Stimulated activated CD4-positive, alpha-beta T cell treated with anti-CD3 and anti-CD28 coated beads, Interleukin-15, amount 100 ng/mL, for 24 hours (primary cell): ENCODE results near the gene CPN1.
A peak's percentile ranks its signal among the peaks of the same experiment; 100 is the strongest.

Source experiments
- DNase-seq: peaks from one replicate; pipeline ENCODE4 v3.0.0-alpha.2; 2020

Gene CPN1

DNA sequence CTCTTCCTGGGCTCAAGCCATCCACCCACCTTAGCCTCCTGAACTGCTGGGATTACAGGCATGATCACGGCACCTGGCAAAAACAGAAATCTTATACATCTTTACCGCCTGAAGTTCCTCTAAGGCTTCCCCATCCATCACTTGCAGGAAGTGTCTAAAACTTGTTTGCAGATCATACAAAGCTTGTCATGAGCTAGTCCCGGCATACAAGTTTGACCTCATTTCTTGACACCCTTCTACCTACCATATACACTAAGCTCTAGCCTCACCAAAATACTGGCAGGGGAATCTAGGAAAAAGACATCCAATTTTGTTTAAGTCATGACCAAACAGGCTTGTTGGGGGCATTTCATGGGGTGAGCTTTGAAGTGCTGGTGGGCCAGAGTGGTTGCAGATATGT is 86.4 kb downstream of the CPN1 start:
- no peak for DNase-seq

DNA sequence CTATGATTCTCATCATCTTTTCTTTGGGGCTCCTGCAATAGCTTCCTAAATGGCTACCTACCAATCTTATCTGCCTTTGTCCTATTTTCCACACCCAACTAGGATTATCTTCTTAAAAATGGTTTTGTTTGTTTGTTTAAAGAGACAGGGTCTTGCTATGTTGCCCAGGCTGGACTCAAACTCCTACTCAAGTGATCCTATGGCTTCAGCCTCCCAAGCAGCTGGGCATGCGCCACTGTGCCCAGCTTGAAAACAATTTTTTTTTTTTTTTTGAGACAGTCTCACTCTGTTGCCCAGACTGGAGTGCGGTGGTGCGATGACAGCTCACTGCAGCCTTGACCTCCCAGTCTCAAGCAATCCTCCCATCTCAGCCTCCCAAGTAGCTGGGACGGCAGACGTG is 86.9 kb downstream of the CPN1 start:
- no peak for DNase-seq

DNA sequence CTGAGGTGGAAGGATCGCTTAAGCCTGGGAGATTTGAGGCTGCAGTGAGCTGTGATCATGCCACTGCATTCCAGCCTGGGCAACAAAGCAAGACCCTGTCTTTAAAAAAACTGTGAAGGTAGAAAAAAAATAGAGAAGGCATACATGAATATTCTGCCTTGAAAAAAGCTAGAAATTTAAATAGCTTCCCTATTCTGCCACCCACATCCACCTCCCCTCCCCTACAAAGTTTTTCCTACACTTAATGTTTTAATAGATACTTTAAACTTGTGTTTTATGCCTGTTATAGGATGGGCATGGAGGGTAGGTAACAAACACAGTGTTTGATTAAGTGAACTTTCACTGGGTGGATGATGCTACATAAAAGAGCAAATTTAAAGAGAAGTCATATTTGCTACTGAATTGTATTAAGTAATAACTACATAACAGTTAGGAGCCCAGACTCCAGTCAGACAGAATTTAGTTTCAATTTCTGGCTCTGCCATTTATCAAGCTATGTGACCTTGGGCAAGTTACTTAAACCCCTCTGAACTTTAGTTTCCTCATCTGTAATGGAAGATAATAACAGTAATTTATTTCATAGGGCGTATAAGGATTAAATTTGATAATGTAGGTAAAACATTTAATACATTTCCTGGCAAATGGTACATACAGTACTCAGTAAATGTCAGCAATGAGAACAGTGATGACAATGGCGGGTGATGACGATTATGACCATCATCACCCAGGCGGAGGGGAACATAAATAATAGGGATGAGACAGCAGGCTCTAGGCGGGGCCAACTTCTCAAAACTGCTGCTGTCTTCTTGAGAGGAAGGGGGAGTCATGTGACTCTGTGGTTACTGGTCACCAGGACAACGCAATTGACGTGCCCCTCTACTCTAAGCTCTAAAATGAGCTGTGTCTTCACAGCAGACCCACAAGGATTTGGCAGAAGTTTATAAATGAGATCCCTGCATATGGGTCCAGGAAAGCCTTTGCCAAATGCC is 87.7 kb downstream of the CPN1 start:
- peak; percentile 53 for DNase-seq
